IPS DF 4.7 (cell line): Measurements from ENCODE around the gene GBP4.
"Not testable (repeated sequence)": the region's sequence is repeated elsewhere in the genome, so short reads cannot be mapped to it uniquely, and the experiment has no call there.

Experiments used
- DNase-seq: peaks from one replicate; pipeline ENCODE4 v3.0.0-alpha.2; 2013; ENCODE audit warnings: low spot score; ENCODE audit errors: extremely low read depth

Gene GBP4, protein sequence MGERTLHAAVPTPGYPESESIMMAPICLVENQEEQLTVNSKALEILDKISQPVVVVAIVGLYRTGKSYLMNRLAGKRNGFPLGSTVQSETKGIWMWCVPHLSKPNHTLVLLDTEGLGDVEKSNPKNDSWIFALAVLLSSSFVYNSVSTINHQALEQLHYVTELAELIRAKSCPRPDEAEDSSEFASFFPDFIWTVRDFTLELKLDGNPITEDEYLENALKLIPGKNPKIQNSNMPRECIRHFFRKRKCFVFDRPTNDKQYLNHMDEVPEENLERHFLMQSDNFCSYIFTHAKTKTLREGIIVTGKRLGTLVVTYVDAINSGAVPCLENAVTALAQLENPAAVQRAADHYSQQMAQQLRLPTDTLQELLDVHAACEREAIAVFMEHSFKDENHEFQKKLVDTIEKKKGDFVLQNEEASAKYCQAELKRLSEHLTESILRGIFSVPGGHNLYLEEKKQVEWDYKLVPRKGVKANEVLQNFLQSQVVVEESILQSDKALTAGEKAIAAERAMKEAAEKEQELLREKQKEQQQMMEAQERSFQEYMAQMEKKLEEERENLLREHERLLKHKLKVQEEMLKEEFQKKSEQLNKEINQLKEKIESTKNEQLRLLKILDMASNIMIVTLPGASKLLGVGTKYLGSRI

DNA sequence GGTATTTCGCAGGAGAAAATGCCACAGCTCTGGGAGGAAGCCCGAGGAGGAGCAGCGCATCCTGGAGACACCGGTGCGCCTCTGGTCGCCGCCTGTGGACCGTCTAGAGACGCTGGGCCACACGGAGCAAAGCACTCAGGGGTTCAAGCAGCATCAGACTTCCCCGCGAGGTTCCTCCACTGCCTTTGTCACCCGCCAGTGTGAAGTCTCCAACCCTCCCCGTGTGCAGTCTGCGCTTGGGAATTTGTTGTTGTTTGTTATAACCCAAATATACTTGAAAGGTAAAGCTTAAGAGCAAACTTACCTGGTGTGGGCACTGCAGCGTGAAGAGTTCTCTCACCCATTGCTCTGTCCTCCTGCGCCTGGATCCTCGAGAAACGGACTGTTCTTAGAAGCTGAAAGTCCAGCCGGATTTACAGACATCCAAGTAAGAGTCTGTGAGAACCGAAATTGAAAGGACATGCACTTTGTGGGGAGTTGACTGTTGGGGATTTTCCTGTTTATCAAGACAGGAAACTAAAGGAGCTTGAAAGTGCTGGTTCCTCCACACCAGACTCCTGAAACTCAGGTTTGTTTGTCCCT is at the start of gene GBP4:
Gene GBP4, minus strand, starts transcription at position 452 of the 582 bp plus-strand sequence. Its CDS starts 108 bp downstream, at position 344.
- no peak for DNase-seq

DNA sequence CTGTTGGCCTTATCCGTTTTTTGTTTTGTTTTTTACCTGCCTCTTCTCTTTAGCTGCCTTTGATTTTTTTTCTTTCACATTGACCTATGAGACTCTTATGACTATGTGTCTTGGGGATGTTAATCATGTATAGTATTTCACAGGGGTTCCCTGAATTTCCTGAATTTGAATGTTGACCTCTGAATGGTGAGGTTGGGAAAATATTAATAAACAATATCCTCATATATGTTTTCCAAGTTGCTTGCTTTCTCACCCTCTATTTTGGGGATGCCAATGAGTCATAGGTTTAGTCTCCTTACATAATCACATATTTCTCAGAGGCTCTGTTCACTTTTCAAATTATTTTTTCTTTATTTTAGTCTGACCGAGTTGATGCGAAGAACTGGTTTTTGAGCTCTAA is 44.3 kb upstream of the GBP4 start:
- no peak for DNase-seq

GRCh38 chr1:89221341-89221740 is 22.6 kb upstream of the GBP4 start:
- no peak for DNase-seq

DNA sequence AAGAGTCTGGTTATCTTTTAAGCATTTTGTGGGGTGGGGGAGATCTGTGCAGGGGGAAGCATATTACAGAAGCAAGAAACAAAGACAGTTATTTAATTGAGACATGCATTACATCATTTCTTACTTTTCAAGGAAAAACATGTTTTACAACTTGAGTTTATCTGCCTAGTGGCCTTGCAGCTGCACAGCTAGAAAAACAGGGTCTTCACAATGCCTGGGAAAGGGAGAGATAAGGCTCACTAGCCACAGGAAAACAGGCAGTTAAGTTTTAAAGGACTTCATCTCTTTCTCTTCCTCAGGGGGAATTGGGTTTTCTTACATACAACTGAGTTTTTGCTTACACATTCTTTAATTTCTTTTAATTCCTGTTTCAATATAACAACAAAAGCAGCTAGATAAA is 21.1 kb upstream of the GBP4 start:
- not testable (repeated sequence) for DNase-seq

- not testable (repeated sequence) for DNase-seq
These were observed 20.2 kb upstream of the GBP4 start for GRCh38 chr1:89218941-89219340.

GRCh38 chr1:89213347-89213746 is 14.6 kb upstream of the GBP4 start:
- DNase-seq: no peak

GRCh38 chr1:89211035-89211634 is 12.4 kb upstream of the GBP4 start:
- no peak for DNase-seq

GRCh38 chr1:89206373-89206772 is 7.6 kb upstream of the GBP4 start:
- no peak for DNase-seq

DNA sequence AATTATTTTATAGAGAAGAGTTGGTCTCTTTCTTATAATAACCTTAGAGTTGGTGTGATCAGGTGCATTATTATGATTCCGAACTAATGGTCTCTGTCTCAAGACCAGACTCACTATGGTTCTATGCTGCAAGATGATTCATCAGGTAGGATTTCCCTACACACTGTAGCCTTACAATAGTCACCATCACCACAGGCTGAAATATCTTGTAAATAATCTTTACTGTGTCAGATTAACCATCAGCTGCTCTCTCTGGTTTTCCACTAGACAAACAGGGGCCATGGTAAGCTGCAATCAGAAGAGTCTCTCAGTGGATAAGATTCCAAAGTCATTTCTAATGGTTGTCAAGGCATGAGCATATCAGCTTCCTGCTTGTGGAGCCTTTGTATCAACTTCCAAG is 4.4 kb upstream of the GBP4 start:
- no peak for DNase-seq

- DNase-seq: no peak
These were observed 2.5 kb upstream of the GBP4 start for GRCh38 chr1:89201106-89201794.

GRCh38 chr1:89200663-89201062 is 1.9 kb upstream of the GBP4 start:
- DNase-seq: no peak

DNA sequence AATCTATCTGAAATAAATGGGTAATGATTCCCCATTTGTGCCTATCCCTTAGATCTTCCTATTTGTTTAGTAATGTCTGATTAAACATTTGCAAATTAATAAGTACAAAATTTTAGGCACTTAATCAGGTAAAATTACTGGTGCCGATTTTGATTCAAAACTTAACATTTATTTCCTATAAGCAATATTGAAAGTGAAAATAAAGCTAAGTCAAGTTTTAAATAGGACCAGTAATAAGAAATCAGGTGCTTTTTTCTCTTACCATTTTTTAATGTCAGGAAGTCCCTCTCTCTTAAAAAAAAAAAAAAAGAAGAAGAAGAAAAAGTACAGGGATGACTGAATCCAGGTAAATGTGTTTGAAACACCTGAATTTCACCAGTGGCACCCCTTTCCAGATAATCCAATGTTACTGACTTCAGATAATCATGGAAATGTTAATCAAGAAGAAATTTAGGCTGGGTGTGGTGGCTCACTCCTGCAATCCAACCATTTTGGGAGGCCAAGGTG is 836 bp upstream of the GBP4 start:
- DNase-seq: no peak

DNA sequence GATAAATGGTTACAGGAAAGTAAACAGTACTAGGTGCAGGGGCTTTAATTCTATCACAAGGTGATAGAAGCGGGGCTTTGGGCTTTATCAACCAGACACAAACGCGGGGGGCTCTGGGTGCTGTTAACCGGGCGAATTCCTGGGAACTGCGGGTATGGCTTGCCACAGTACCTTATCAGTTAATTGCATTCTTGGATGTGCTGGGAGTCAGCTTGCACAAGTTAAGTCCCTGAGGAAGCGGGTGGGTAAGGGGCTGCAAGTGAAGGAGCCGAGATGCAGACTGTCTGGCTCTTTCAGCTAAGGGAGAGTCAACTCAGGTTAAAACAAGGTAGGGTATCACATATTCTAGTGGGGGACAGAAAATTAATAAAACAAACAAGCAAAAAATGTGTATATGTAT is 661 bp downstream of the GBP4 start:
- DNase-seq: no peak

DNA sequence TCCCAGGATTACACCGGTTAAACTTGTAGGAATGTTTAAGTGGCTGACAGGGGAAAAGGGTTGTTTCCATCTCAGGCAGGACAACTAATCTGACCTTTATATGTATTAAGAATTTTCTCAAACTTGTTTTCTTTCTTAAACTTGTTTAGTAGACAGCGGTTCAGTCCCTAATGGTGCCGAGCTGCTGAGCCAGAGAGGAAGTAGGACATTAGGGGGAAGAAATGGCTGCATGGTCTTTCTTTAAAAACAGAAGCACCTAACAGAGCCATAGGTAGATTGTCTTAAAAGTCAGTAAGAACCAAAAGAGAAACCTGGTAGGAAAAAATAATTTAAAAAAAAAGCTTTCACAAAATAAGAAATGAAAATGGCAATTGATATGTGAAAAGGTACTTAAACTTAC is 3.3 kb downstream of the GBP4 start:
- no peak for DNase-seq

DNA sequence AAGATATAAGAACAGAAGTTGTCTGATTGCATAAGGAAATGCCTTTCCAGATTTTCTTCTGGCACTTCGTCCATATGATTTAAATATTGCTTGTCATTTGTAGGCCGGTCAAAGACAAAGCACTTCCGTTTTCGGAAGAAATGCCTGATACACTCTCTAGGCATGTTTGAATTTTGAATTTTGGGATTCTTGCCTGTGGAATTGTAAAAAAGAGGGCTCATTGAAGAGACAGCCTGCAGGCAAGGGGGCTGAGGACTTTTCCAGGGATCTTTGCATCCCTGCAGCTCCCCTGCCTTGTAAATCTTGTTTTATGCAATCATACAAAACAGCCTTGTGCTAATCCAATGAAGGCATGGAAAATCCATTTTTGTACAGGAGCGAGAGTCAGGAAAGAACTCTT is 7.4 kb downstream of the GBP4 start:
- DNase-seq: no peak

GRCh38 chr1:89190017-89190416 is 8.7 kb downstream of the GBP4 start:
- DNase-seq: no peak

GRCh38 chr1:89179343-89179742 is 19.4 kb downstream of the GBP4 start:
- DNase-seq: no peak

GRCh38 chr1:89176971-89177370 is 21.8 kb downstream of the GBP4 start:
- DNase-seq: no peak

DNA sequence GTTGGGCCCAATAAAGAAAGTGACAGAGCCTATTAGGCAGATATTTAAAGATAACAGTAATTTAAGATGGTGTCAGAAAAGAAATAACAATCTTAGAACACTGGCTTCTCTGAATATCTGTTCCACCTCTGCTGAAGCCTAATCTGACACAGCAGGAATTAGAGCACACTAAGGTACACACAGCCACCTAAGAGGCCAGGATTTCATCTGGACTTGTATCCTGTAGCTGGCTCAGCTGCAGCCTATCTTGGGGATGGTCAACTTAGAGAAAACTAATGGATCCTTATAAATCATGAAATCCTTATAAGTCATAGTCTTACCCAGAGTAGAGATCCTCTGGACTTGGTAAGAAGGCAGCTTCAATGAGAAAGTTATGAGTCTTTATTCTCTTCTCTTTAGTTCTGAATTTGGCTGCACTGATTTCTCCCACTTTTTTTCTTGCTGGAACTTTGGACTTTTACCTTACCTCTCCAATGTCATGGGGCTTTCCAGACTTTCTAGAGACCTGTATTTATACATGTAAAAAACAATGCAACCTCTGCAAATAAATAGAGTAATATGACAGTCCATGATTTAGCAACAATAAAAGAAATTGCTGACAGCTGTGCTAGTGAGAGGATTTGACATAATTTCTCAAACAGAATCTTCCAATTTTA is 23.0 kb downstream of the GBP4 start, which contains the start of gene GBP7:
Gene GBP7, minus strand, starts transcription at position 403 of the 656 bp plus-strand sequence. CDS start 4,068 bp downstream, outside the sequence.
- DNase-seq: no peak

GRCh38 chr1:89174491-89174890 is 24.3 kb downstream of the GBP4 start:
- DNase-seq: no peak
